Left ventricle myocardium superior (tissue), 1 donor: ENCODE data around the gene MPST. TPM values are rescaled to one million over a fixed set of nuclear protein-coding genes. Genes with fewer than 3 reads are reported as not detected.

Experiments used
- ATAC-seq: fragments of 200-7000 bp; cut with Tn5 transposase; one replicate; pipeline ENCODE4 v1.9.1; 2020; ENCODE audit warnings: mild to moderate bottlenecking, moderate library complexity
- DNase-seq: peaks from one replicate; pipeline ENCODE4 v3.0.0-alpha.2; 2020
- intact Hi-C: fragments of 100-400 bp; cut with micrococcal nuclease; formaldehyde crosslinking; loops from one replicate; pipeline ENCODE4 v1.11.0; 2022
- total RNA-seq: library from RNA; stranded (reverse); fragmentation: NEBNext Ultra II Directional; extraction: Animal tissue kit (Norgen Biotek cat#: 25700); gene quantifications from one replicate; pipeline ENCODE4 v1.2.1, GENCODE V29; 2021
- donor health status: DM: no; HTN: yes; CAD: no; lungs with severe emphysema.

The MPST gene
- total RNA-seq, 1 donor from 2014 or later, result 56.7 TPM

- ATAC-seq, result no peak
- DNase-seq, result no peak
- intact Hi-C loops, result no loop called here
Observed at GRCh38 chr22:36998620-36999351, 20.8 kb upstream of the MPST start.

DNA sequence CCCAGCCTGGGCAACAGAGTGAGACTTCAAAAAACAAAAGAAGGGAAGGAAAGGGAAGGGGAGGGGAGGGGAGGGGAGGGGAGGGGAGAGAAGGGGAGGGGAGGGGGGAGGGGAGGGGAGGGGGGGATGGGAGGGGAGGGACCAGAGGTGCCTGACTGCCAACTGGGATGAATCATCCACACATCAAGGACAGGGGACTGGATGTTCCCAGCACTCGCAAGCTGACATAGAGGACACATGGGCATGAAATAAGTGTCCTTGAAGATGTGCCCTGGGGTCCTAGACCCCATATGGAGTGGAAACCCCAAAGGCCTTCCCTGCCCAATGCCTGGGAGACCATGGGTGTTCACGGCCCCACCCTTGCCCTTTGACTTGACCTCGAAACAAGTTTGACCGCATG is 20.1 kb upstream of the MPST start:
- no peak for DNase-seq
- intact Hi-C loops, result no loop called here
- peak; percentile 47 for ATAC-seq

GRCh38 chr22:37000676-37001534 is 18.6 kb upstream of the MPST start:
- ATAC-seq, result no peak
- intact Hi-C loops, result no loop called here
- DNase-seq, result no peak

DNA sequence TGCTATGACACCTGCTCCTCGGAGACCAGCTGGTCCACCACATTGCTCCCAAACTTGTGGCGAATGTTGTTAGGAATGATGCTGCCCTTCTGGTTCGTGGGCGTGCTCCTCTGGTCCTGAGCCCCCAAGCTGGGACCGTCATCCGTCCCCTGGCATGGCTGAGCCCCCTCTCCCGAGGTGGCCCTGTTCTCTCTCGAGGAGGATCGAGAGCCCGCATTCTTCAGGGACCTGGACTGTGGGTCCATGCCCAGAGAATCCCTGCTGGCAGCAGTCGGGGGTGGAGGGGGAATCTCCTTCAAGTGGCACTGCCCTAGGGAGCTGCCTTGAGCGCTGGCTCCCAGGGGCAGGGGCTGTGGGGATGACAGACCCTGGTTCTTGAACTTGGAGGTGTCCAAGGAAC is 17.7 kb upstream of the MPST start:
- intact Hi-C loops, result no loop called here
- DNase-seq (no peak), ATAC-seq (no peak)

DNA sequence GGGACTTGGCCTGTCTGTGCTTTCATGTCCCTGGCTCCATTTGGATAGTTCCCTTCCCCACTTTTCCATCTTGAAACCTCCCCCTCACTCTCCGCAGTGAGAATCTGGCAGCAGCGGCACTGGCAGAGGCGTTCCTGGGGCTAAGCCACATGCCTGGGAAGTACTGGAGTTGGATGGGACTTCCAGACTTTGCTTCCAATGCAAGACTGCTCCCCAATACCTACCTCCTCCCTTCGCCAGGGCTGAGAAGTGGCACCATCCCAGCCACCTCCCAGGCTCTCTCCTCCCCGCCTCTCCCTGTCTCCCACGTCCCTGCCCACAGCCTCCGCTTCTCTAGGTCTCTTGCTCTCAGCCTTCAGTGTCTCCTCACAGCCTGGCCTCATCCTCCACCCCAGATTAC is 16.9 kb upstream of the MPST start:
- intact Hi-C loops, result no loop called here
- DNase-seq (no peak), ATAC-seq (no peak)

DNA sequence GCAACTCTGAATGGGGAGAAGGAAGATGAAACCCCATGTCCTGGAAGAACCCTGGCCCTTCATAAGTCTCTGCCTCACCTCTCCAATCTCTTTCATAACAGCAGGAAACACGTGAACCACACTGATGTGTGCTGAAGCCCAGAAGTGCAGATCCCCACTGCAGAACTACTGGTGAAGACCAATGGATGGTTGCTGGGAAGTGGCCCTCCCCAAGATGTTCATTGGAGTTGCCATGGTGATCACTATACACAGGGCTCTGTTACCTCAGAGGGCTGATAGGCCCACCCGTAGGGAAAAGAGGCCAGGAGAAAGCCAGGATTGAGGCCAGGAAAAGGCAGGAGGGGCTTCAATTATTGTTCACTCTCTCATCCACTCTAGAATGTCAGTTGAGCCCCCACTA is 11.9 kb upstream of the MPST start:
- intact Hi-C loops, result no loop called here
- ATAC-seq (no peak), DNase-seq (no peak)

DNA sequence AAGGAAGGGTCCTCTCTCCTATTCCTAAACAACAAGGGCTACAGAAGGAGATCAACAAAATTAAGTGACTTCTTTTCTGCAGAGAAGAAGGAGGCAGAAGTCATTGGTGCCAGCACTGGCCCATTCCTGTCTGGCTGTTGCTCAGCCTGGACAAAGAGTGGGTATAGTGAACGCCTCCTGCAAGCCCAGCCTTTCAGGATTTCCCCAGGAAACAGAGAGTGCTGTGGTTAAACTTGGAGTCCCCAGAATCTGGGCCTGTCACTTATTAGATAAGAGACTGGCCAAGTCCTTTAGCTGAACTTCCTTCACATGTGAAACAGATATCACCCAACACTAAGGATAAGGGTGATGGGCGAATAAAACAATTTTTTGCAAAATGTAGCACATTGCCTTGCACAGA is 11.2 kb upstream of the MPST start:
- intact Hi-C loops, result no loop called here
- ATAC-seq (no peak), DNase-seq (no peak)

GRCh38 chr22:37009490-37009889 is 10.1 kb upstream of the MPST start:
- no peak for ATAC-seq
- intact Hi-C loops, result no loop called here
- DNase-seq, result no peak

- ATAC-seq (no peak), DNase-seq (no peak)
- intact Hi-C loops, result no loop called here
Observed at GRCh38 chr22:37010174-37010573, 9.4 kb upstream of the MPST start.

GRCh38 chr22:37010976-37011375 is 8.6 kb upstream of the MPST start:
- ATAC-seq, result peak; percentile 9
- intact Hi-C loops, result no loop called here
- no peak for DNase-seq

GRCh38 chr22:37011472-37011871 is 8.1 kb upstream of the MPST start:
- no peak for DNase-seq
- intact Hi-C loops, result no loop called here
- no peak for ATAC-seq

DNA sequence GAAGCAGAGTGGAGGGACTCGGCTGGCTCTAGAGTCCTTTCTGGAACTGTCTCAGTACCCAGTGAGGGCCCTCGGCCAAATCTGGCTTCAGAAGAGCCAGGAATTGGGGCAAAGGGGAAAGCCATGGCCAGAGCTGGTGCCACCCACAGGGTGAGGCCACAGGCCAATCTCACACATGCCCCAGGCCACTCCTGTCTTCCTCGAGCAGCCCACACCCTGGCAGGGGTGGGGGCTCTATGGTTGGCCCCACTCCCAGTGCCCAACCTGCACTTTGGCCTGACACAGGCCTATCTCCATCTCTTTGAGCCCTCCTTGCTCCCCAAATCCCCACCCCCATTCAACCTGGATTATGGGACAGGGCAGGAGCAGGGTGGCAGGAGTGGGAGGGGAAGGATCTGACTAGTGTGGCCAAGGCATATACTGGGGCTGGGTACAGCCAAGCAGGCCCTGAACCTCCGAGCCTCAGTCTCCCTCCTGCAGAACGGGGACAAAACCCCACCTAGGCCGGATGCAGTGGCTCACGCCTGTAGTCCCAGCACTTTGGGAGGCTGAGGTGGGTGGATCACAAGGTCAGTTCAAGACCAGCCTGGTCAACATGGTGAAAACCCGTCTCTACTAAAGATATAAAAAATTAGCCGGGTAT is 7.2 kb upstream of the MPST start:
- DNase-seq, result peak; percentile 76
- intact Hi-C loops, result no loop called here
- peak; percentile 89 for ATAC-seq

- ATAC-seq (no peak), DNase-seq (no peak)
- intact Hi-C loops, result no loop called here
Observed at GRCh38 chr22:37012956-37013355, 6.6 kb upstream of the MPST start.

GRCh38 chr22:37014415-37014806 is 5.1 kb upstream of the MPST start:
- ATAC-seq, result no peak
- intact Hi-C loops, result no loop called here
- no peak for DNase-seq

DNA sequence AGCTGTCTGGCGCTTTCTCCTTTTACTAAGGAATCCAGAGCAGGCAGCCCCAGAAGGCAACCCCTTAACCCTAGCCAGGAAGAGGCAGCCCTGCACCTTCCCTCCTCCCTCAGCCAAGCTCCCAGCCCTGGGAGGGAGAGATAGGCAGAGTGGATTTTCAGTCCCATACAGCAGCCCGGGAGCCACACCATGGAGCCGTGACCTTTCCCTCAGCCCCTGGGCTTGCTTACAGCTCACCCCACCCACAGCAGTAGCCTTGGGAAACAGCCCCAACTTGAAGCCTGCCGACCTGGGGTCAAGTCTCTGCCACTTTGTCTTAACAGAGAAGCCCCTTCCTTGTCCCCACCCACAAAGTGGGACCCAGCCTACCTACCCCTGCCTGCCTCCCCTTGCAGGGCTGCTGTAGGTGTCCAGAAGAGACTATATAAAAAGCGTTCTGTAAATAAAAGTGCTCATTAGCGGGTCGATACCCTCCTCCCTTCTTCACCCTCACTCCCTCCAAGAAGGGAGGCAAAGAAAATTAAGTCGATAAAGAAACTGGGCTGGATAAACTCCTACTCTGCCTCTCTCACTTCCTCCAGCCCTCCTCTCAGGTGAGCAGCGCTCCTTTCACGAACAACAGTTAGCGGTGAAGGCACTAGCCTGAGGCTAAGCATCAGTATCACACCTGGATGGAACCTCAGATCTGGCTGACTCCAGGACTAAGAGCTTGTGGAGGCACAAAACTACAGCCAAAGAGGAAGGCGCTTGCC is 4.5 kb upstream of the MPST start:
- ATAC-seq (no peak), DNase-seq (no peak)
- intact Hi-C loops, result no loop called here

GRCh38 chr22:37015587-37015878 is 4.0 kb upstream of the MPST start:
- intact Hi-C loops, result no loop called here
- DNase-seq (no peak), ATAC-seq (no peak)

GRCh38 chr22:37016134-37016910 is 3.2 kb upstream of the MPST start:
- ATAC-seq (no peak), DNase-seq (no peak)
- intact Hi-C loops, result no loop called here

- intact Hi-C loops, result no loop called here
- ATAC-seq (no peak), DNase-seq (peak; percentile 52)
Observed at GRCh38 chr22:37017356-37017755, 2.2 kb upstream of the MPST start.
